ENCODE measurements around the gene ILKAP.
A peak's percentile ranks its signal among the peaks of the same experiment; 100 is the strongest.

ILKAP gene

GRCh38 chr2:238247841-238248453 lies 44.5 kb upstream of the ILKAP start:
- Mint-ChIP-seq H3K9me3 (no peaks in the 10 kb centered on the region), H3K4me3 (peak overlapping the region; percentile 57), H3K36me3 (ENCODE audit: low read depth) (peaks cover 29% of the 10 kb centered on the region), H3K4me1 (peaks cover 63% of the 10 kb centered on the region), H3K27ac (peak overlapping the region; percentile 80), H3K27me3 (ENCODE audit: low read depth, poor library complexity) (peaks cover 3% of the 10 kb centered on the region)
- peak; percentile 46 for DNase-seq
- TF ChIP-seq CTCF (IDR thresholded peaks at IDR 0.05) = no peak

GRCh38 chr2:238247002-238247822 lies 43.7 kb upstream of the ILKAP start:
- DNase-seq = no peak
- TF ChIP-seq CTCF (IDR thresholded peaks at IDR 0.05) = no peak
- Mint-ChIP-seq H3K9me3 (no peaks in the 10 kb centered on the region), H3K27ac (no peak overlapping the region), H3K27me3 (ENCODE audit: low read depth, poor library complexity) (peaks cover 3% of the 10 kb centered on the region), H3K4me3 (peak overlapping the region; percentile 65), H3K36me3 (ENCODE audit: low read depth) (peaks cover 29% of the 10 kb centered on the region), H3K4me1 (peaks cover 70% of the 10 kb centered on the region)

GRCh38 chr2:238244151-238244550 lies 40.7 kb upstream of the ILKAP start:
- Mint-ChIP-seq H3K27ac (no peak overlapping the region), H3K9me3 (no peaks in the 10 kb centered on the region)

GRCh38 chr2:238243496-238244076 lies 40.1 kb upstream of the ILKAP start:
- no peaks in the 10 kb centered on the region for H3K27me3 Mint-ChIP-seq (ENCODE audit: low read depth, poor library complexity)
- no peak for DNase-seq
- peak; percentile 43 for TF ChIP-seq CTCF (IDR thresholded peaks at IDR 0.05)
- peaks cover 54% of the 10 kb centered on the region for H3K4me1 Mint-ChIP-seq
- peak overlapping the region; percentile 92 for H3K27ac Mint-ChIP-seq
- peaks cover 24% of the 10 kb centered on the region for H3K36me3 Mint-ChIP-seq (ENCODE audit: low read depth)
- no peaks in the 10 kb centered on the region for H3K9me3 Mint-ChIP-seq
- H3K4me3 Mint-ChIP-seq = no peak overlapping the region

More at GRCh38 chr2:238244151-238244550, 40.7 kb upstream of the ILKAP start:
- Mint-ChIP-seq H3K4me3 (no peak overlapping the region), H3K4me1 (peaks cover 56% of the 10 kb centered on the region), H3K36me3 (ENCODE audit: low read depth) (peaks cover 25% of the 10 kb centered on the region), H3K27me3 (ENCODE audit: low read depth, poor library complexity) (no peaks in the 10 kb centered on the region)
- no peak for TF ChIP-seq CTCF (IDR thresholded peaks at IDR 0.05)
- DNase-seq = no peak

GRCh38 chr2:238242731-238243495 lies 39.4 kb upstream of the ILKAP start:
- no peak for DNase-seq
- peak overlapping the region; percentile 92 for H3K27ac Mint-ChIP-seq
- TF ChIP-seq CTCF (IDR thresholded peaks at IDR 0.05) = no peak
- H3K36me3 Mint-ChIP-seq (ENCODE audit: low read depth) = peaks cover 19% of the 10 kb centered on the region
- H3K4me3 Mint-ChIP-seq = no peak overlapping the region
- peaks cover 3% of the 10 kb centered on the region for H3K27me3 Mint-ChIP-seq (ENCODE audit: low read depth, poor library complexity)
- H3K4me1 Mint-ChIP-seq = peaks cover 53% of the 10 kb centered on the region
- no peaks in the 10 kb centered on the region for H3K9me3 Mint-ChIP-seq
